ENCODE measurements around the gene ZFC3H1. TPM values are rescaled to one million over a fixed set of nuclear protein-coding genes. Genes with fewer than 3 reads are reported as not detected.

ZFC3H1 gene
- total RNA-seq, 6 experiments from 2014 or later, result 23.4 to 32.5 (median 30.5) TPM

- Mint-ChIP-seq H3K9me3 (no peaks in the 10 kb centered on the region), H3K4me3 (no peak overlapping the region), H3K4me1 (ENCODE audit: low read depth) (peaks cover 6% of the 10 kb centered on the region; the same call in 1 of the 2 replicates), H3K27me3 (ENCODE audit: insufficient read depth) (no peaks in the 10 kb centered on the region; the same call in 1 of the 2 replicates), H3K27ac (peak overlapping the region; percentile 6; the same call in 1 of the 2 replicates), H3K36me3 (ENCODE audit: low read depth) (peaks cover 35% of the 10 kb centered on the region)
- TF ChIP-seq CTCF (IDR thresholded peaks at IDR 0.05), result peak; percentile 82
- DNase-seq, result peak; percentile 58
Observed at GRCh38 chr12:71636704-71637115, 26.9 kb downstream of the ZFC3H1 start.

GRCh38 chr12:71627438-71628002 lies 36.1 kb downstream of the ZFC3H1 start:
- no peaks in the 10 kb centered on the region for H3K9me3 Mint-ChIP-seq
- H3K4me1 Mint-ChIP-seq (ENCODE audit: low read depth), result peaks cover 17% of the 10 kb centered on the region
- H3K4me3 Mint-ChIP-seq, result no peak overlapping the region
- H3K27me3 Mint-ChIP-seq (ENCODE audit: insufficient read depth), result no peaks in the 10 kb centered on the region
- H3K36me3 Mint-ChIP-seq (ENCODE audit: low read depth), result peaks cover 41% of the 10 kb centered on the region
- TF ChIP-seq CTCF (IDR thresholded peaks at IDR 0.05), result no peak
- no peak for DNase-seq
- H3K27ac Mint-ChIP-seq, result no peak overlapping the region

GRCh38 chr12:71626768-71627167 lies 36.9 kb downstream of the ZFC3H1 start:
- peaks cover 41% of the 10 kb centered on the region for H3K36me3 Mint-ChIP-seq (ENCODE audit: low read depth)
- H3K9me3 Mint-ChIP-seq, result no peaks in the 10 kb centered on the region
- peak overlapping the region; percentile 49; the same call in 1 of the 2 replicates for H3K27ac Mint-ChIP-seq

GRCh38 chr12:71626098-71626497 lies 37.5 kb downstream of the ZFC3H1 start:
- no peak for DNase-seq
- TF ChIP-seq CTCF (IDR thresholded peaks at IDR 0.05), result no peak
- peaks cover 17% of the 10 kb centered on the region for H3K4me1 Mint-ChIP-seq (ENCODE audit: low read depth)
- H3K9me3 Mint-ChIP-seq, result no peaks in the 10 kb centered on the region
- H3K27ac Mint-ChIP-seq, result 0 out of 2 replicates have a peak overlapping the region, but pooled peaks have one; percentile 49
- no peak overlapping the region for H3K4me3 Mint-ChIP-seq
- peaks cover 46% of the 10 kb centered on the region for H3K36me3 Mint-ChIP-seq (ENCODE audit: low read depth)
- no peaks in the 10 kb centered on the region for H3K27me3 Mint-ChIP-seq (ENCODE audit: insufficient read depth)

More at GRCh38 chr12:71626768-71627167, 36.9 kb downstream of the ZFC3H1 start:
- TF ChIP-seq CTCF (IDR thresholded peaks at IDR 0.05), result no peak
- DNase-seq, result no peak
- peaks cover 17% of the 10 kb centered on the region for H3K4me1 Mint-ChIP-seq (ENCODE audit: low read depth)
- H3K4me3 Mint-ChIP-seq, result no peak overlapping the region
- no peaks in the 10 kb centered on the region for H3K27me3 Mint-ChIP-seq (ENCODE audit: insufficient read depth)

GRCh38 chr12:71625476-71625875 lies 38.2 kb downstream of the ZFC3H1 start:
- no peak overlapping the region for H3K4me3 Mint-ChIP-seq
- no peak for DNase-seq
- H3K9me3 Mint-ChIP-seq, result no peaks in the 10 kb centered on the region
- no peak for TF ChIP-seq CTCF (IDR thresholded peaks at IDR 0.05)
- peaks cover 46% of the 10 kb centered on the region for H3K36me3 Mint-ChIP-seq (ENCODE audit: low read depth)
- H3K4me1 Mint-ChIP-seq (ENCODE audit: low read depth), result peaks cover 17% of the 10 kb centered on the region
- no peaks in the 10 kb centered on the region; the same call in 1 of the 2 replicates for H3K27me3 Mint-ChIP-seq (ENCODE audit: insufficient read depth)
- no peak overlapping the region for H3K27ac Mint-ChIP-seq

Data from HFFc6 (cell line).